GM18519 (cell line): ENCODE data around the gene ITGB2.
"Not testable (repeated sequence)": the region's sequence is repeated elsewhere in the genome, so short reads cannot be mapped to it uniquely, and the experiment has no call there.

Experiments used
- ATAC-seq: cut with Tn5 transposase; IDR thresholded peaks from one replicate; pipeline ENCODE4 v1.9.1; 2021; ENCODE audit warnings: mild to moderate bottlenecking, moderate library complexity; ENCODE audit not compliant: unreplicated experiment, low FRiP score

Gene ITGB2

GRCh38 chr21:44887126-44887806, 33.4 kb downstream of the ITGB2 start:
- ATAC-seq = no peak

GRCh38 chr21:44886113-44887075, 34.3 kb downstream of the ITGB2 start:
- ATAC-seq = no peak

- ATAC-seq = no peak
Observed at GRCh38 chr21:44885615-44886014, 35.1 kb downstream of the ITGB2 start.

GRCh38 chr21:44884097-44884496, 36.6 kb downstream of the ITGB2 start:
- no peak for ATAC-seq

GRCh38 chr21:44883250-44883649, 37.4 kb downstream of the ITGB2 start:
- ATAC-seq = no peak

- ATAC-seq = no peak
Observed at GRCh38 chr21:44881198-44881872, 39.4 kb downstream of the ITGB2 start.

GRCh38 chr21:44880405-44881197, 40.1 kb downstream of the ITGB2 start:
- no peak for ATAC-seq

- ATAC-seq = not testable (repeated sequence)
Observed at GRCh38 chr21:44879238-44879637, 41.5 kb downstream of the ITGB2 start.

GRCh38 chr21:44878053-44878982, 42.4 kb downstream of the ITGB2 start:
- ATAC-seq = no peak

GRCh38 chr21:44876849-44877575, 43.7 kb downstream of the ITGB2 start:
- no peak for ATAC-seq

GRCh38 chr21:44875316-44875700, 45.4 kb downstream of the ITGB2 start:
- no peak for ATAC-seq

GRCh38 chr21:44874497-44875315, 46.0 kb downstream of the ITGB2 start:
- no peak for ATAC-seq

GRCh38 chr21:44874240-44874496, 46.5 kb downstream of the ITGB2 start:
- ATAC-seq = no peak

GRCh38 chr21:44873356-44874239, 47.1 kb downstream of the ITGB2 start, which contains the start of gene PTTG1IP:
Gene PTTG1IP, minus strand, starts transcription at chr21:44873690. Its CDS starts 74 bp downstream, at chr21:44873616.
- peak; percentile 59 for ATAC-seq

GRCh38 chr21:44872649-44873355, 47.9 kb downstream of the ITGB2 start:
- ATAC-seq = no peak

- ATAC-seq = no peak
Observed at GRCh38 chr21:44872323-44872648, 48.4 kb downstream of the ITGB2 start.
